ENCODE data around the gene LMO2. TPM values are rescaled to one million over a fixed set of nuclear protein-coding genes. Genes with fewer than 3 reads are reported as not detected.
"Not testable (repeated sequence)": the region's sequence is repeated elsewhere in the genome, so short reads cannot be mapped to it uniquely, and the experiment has no call there.

The LMO2 gene
- total RNA-seq, 2 donors from 2014 or later, result 5.8 to 9.0 TPM

DNA sequence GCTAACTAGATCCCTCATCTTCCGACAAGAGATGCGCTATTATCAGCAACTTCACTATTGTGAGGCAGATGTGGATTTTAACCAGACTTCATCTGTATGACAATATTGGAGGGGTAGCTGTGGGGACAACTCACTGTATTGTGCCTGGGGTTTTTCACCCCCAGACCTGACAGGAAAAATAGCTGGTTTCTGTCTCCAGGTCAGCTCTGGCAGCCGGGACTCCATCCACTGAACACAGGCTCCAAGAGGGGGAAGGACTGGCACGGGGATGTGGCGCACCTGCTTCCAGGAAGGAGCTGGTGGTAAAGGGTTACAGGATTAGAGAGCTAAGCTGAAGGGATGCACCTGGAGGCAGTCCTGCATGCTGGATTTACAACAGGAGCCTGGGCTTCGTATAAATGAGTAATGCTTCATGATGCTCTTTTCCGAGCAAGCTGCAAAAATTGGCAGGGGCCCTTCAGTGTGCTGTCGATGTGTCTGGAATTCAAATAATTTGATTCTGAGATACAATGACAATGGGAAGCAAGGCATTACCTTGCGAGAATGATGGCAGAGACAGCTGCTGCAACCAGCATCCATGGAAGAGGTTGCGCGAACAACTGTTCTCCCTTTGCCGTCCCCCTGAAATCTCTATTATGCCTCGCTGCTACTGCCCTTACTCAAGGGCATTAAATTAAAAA, 49.5 kb downstream of the LMO2 start:
- no peak for ATAC-seq
- intact Hi-C loops (cut with DNase I, micrococcal nuclease), result no loop called here
- DNase-seq, result no peak

DNA sequence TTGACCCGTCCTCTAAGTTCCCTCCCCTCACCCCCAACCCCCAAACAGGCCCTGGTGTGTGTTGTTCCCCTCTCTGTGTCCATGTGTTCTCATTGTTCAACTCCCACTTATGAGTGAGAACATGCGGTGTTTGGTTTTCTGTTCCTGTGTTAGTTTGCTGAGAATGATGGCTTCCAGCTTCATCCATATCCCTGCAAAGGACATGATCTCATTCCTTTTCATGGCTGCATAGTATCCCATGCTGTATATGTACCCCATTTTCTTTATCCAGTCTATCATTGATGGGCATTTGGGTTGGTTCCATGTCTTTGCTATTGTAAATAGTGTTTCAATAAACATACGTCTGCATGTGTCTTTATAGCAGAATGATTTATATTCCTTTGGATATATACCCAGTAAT, 53.6 kb downstream of the LMO2 start:
- DNase-seq; intact Hi-C loops (cut with DNase I, micrococcal nuclease); ATAC-seq: not testable (repeated sequence)

DNA sequence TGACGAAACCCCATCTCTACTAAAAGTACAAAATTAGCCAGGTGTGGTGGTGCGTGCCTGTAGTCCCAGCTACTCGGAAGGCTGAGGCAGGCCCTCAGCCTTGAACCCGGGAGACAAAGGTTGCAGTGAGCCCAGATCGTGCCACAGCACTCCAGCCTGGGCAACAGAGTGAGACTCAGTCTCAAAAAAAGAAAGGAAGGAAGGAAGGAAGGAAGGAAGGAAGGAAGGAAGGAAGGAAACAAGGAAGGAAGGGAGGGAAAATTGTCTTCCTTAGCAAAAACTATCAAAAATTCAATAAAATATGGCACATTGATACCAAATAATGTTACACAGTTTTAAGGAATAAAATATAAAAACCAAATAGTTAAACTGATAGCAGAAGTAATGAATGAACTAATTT, 54.5 kb downstream of the LMO2 start:
- DNase-seq; ATAC-seq; intact Hi-C loops (cut with DNase I, micrococcal nuclease): not testable (repeated sequence)

DNA sequence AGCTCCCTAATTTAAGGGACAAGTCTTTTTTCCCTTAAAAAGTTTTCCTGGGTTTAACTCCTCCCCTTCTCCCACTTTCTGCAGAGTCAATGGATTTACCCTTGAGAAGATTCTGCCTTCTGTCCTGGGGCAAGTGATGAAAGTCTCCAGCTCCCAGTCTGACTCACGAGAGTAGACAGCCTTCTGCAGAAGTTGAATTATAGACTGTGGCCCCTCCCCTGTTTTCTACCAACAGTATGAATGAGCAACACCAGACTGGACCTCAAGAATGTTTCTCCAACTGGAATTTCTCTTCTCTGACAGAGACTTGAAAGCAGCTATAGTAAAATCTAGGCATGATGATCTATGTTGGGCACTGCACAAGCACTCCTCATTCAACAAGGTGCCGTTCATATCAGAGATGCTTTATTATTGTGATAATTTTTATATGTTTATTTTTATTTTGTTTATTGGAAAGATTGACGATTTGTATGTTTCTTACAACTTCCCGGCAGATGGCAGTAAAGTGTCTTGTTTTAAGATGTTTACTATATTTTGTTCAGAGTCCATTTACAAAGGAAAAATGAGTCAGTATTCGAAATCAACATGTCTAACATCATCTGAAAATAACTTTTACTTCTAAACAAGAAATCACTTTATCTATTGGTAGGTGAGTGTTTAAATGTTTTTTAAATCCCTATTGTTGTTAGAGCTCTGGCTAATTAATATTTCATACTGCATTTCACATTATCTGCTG, 56.6 kb downstream of the LMO2 start:
- DNase-seq (no peak), ATAC-seq (no peak)
- intact Hi-C loops (cut with DNase I, micrococcal nuclease), result no loop called here

DNA sequence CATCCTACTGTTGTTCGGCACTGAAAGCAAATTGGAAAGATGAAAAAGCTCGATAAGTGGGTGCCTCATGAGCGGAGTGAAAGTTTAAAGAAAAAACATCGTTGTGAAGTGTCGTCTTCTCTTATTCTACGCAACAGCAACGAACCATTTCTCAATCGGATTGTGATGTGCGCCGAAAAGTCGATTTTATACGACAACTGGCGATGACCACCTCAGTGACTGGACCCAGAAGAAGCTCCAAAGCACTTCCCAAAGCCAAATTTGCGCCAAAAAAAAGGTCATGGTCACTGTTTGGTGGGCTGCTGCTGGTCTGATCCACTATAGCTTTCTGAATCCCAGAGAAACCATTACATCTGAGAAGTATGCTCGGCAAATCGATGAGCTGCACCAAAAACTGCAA, 59.2 kb downstream of the LMO2 start:
- ATAC-seq (no peak), DNase-seq (no peak)
- intact Hi-C loops (cut with DNase I, micrococcal nuclease), result no loop called here

DNA sequence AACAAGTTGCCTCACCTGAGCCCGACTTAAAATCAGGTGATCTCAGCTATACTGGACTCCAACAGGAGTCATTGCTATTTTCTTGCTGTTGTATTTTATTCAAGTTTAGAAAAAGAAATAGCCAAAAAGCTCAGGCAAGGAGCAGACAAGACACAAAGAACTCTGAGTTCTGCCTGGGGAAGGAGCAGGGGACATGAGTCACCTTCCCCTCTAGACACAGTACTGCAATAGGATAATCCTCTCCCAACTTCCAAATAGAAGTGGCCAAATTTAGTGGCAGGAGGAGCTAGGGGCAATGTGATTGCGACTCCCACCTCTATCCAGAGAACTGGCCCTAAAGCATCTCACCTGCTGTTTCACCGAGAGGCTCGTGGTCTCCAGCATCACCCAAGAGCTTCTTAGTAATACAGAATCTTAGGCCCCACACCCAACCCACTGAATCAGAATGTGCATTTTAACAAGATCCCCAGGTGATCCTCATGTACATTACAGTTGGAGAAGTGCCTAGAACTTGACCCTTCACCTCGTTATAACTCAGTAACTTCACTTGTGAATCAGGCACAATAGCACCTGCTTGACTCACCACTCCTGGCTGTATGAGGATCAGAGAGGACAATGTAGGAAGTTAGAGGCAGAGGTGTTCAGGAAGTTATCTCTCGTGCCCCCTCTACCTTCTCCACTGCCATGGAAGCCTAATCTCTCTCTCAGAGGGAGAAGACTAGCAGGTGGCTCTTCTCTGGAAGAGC, 60.8 kb downstream of the LMO2 start:
- ATAC-seq (peak; percentile 26), DNase-seq (no peak)
- intact Hi-C loops (cut with DNase I, micrococcal nuclease), result no loop called here

DNA sequence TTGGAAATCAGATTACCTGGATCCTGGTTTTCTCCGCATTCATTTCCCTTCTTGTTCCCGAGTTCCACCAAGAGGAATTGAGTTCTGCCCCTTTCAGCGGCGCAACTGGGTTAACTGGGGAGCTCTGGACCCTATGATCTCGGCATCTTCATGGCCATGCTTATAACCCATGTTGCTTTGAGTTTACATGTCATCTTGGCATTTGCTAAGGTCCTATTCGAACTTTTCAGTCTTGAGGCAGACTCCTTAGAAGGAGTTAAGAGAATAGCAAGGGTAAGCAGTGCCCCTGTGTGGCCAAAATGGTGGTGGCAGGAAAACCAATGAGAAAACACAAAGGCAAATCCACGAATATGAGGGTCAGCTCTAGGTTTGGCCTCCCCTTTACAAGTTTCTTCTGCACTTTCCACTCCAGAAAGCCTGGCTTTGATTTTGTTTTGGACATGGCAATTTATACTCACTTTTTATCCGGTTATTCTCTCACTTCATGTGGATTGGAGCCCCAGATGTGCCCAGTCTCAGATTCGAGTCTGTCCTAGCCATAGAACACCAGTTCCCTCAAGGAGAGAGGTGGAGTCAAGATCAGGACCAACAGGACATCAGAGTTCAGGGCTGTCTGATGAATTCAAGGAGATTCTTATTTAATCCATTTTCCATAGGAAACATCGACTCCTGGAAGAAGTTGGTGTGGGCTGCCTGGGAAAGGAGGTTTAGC, 62.3 kb downstream of the LMO2 start:
- intact Hi-C loops (cut with DNase I, micrococcal nuclease), result no loop called here
- peak; percentile 88 for ATAC-seq

DNA sequence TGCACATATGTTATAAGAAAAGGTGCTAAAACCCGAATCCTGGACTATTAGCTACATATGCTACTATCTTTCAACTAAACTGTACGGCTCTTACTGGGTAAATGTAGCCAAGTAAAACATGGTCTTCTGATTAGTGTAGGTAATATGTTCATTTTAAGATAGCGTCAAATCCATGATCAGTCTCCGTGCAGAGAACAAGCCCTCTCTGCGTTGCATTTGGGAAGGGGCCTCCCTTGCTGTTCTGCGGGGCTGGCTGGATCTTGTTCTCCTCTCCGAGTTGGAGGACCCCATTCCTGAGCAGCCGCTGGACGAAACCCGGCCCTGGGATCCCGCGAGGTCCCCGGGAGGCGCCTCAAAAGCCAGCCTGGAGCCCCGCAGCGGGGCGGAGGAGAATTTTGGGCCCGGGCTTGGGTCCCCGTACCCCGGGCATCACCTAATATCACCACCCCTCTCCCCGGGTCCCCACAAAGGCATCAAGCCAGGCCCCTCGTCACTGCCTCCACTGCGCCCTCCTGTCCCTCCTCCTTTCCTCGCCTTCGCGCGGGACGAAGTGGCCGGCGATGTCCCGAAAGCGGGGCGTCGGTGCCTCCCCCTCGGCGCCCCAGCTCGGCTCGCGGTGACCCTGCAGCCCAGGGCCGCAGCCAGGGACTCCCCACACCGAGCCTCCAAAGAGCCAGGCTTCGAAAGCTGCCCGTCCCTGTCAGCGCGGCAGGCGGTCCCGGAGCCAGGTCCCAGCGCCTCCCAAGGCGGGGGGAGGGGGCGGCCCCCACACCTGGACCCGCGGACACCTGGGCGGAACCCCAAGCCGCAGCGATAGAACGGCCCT, 63.1 kb downstream of the LMO2 start:
- intact Hi-C loops (cut with DNase I, micrococcal nuclease), result no loop called here
- peak in 1 of 2 donors; percentile 7 for DNase-seq
- peak; percentile 44 for ATAC-seq

More for the DNA sequence above, 62.3 kb downstream of the LMO2 start:
- DNase-seq, result peak in 1 of 2 donors; percentile 65

DNA sequence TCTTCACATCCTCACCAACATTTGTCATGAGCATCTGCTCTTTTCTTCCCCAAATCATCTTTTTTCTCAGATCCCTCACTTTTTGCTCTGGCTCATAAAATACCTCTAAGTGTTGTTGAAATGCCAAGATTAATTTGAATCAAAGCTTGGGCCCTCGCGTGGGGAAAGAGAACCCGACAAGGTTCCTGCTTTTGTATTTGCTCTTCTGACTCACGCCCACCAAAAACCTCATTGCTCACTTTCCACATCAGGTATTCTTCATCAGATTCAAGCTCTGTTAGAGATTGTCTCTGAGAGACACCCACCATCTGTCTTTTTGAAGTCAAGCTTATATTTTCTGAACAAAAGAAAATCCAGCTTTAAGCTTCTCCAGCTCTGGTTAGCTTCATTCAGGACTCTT, 64.7 kb downstream of the LMO2 start:
- DNase-seq (no peak), ATAC-seq (no peak)
- intact Hi-C loops (cut with DNase I, micrococcal nuclease), result no loop called here

DNA sequence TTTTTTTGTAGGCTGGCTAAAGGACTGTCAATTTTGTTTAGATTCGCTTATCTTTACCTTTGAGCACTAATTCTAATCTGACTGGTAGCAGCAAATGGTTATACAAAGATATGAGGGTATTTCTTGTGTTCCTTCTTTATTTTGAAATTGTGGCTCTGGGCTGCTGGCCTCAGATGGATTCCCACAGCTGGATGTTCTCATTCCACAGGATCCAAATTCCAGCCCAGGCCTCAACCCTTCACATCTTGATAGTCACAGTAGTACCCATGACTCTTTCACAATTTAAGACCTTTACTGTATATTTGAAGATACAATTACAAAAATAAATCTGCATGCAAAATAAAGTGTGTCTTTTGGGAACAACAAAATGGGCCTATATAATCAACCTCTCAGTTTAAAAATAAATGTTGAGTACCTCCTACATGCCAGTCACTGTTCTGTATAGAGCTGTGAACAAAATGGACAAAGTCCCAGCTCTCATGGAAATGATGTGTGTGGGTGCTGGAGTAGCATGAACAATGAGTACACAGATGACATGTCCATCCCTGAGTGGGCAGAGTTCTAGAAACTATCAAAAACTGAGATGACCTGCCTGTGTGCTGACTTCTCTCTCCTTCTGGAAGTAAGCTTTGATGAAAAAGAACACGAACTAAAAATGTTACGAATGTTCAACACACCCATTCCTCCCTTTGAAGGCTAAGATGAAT, 65.9 kb downstream of the LMO2 start:
- ATAC-seq (no peak), DNase-seq (no peak)
- intact Hi-C loops (cut with DNase I, micrococcal nuclease), result no loop called here

DNA sequence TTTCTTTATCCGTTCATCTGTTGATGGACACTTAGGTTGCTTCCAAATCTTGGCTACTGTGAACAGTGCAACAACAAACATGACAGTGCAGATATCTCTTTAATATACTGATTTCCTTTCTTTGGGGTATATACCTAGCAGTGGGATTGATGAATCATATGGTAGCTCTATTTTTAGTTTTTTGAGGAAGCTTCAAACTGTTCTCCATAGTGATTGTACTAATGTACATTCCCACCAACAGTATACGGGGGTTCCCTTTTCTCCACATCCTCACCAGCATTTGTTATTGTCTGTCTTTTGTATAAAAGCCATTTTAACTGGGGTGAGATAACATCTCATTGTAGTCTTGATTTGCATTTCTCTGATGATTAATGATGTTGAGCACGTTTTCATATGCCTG, 68.9 kb downstream of the LMO2 start:
- DNase-seq; ATAC-seq; intact Hi-C loops (cut with DNase I, micrococcal nuclease): not testable (repeated sequence)

DNA sequence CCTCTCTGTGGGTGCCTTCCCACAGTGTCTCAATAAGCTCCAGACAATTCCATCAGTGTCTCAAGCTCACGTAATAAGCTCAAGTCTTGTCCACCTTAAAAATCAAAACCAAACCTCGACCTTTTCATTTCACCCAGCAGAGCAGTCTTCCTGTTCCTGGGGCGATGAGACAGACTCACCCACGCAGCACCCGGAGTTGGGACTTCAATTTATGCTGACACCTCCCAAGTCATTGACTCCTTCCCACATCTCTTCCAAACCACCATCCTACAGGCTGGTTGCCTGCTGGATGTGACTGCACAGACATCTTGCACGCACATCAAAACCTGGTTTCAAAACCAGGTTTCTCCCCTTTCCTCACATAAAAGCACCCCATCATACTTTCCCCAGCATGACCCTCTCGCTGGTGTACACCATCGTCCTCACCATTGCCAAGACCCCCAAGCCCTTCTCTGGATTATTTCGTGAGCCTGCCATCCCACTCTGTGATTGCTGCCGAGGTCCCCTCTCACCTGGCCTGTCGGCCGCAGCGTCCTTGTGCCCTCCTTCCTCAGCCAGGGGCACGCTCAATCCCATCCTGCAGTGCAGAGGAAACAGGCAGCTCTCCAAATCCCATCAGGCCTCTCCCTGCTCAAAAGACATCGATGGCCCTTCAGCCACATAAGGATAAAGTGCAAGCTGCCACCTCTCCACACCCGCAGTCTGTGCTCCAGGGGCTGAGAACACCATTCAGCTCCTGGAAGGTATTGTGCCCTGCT, 72.4 kb downstream of the LMO2 start:
- ATAC-seq, result no peak
- no peak for DNase-seq
- intact Hi-C loops (cut with DNase I, micrococcal nuclease), result no loop called here

Other genes starting within 250 kb of the LMO2 start
- not detected for gene C11orf91, start 191.2 kb downstream of the LMO2 start, total RNA-seq
- 100 to 1,000 TPM; 271 to 585 TPM for gene CD59, start 155.7 kb downstream of the LMO2 start, total RNA-seq
- gene FBXO3, start 117.6 kb downstream of the LMO2 start, total RNA-seq, result 10 to 100 TPM; 29.5 to 36.5 TPM
- 100 to 1,000 TPM; 150 to 166 TPM for gene CAPRIN1, start 159.7 kb upstream of the LMO2 start, total RNA-seq
- gene NAT10, start 213.6 kb upstream of the LMO2 start, total RNA-seq, result 10 to 100 TPM; 22.5 to 30.6 TPM

Data from left colon (tissue), 2 donors.